HepG2 (cell line): ENCODE results near the gene NEK6. TPM values are rescaled to one million over a fixed set of nuclear protein-coding genes. Genes with fewer than 3 reads are reported as not detected.

Experiments used
- BRD4 ChIP-seq: sonication (generic); formaldehyde crosslinking; IDR thresholded peaks from 2 replicates; pipeline ENCODE4 v1.4.0; 2020; ENCODE audit warnings: missing genetic modification reagents
- DMAP1 ChIP-seq: IDR thresholded peaks from 2 replicates; pipeline ENCODE4 v1.6.1; 2016
- EED ChIP-seq: sonication (generic); formaldehyde crosslinking; IDR thresholded peaks from 2 replicates; pipeline ENCODE4 v1.5.0; 2020; ENCODE audit warnings: mild to moderate bottlenecking, missing genetic modification reagents
- ELF3 ChIP-seq: IDR thresholded peaks from 2 replicates; pipeline ENCODE4 v1.6.1; 2016; ENCODE audit warnings: missing genetic modification reagents, missing compliant biosample characterization
- KDM6A ChIP-seq: IDR thresholded peaks from 2 replicates; pipeline ENCODE4 v1.6.1; 2016; ENCODE audit warnings: low read depth
- KLF11 ChIP-seq: IDR thresholded peaks from 2 replicates; pipeline ENCODE4 v1.6.1; 2016; ENCODE audit warnings: missing compliant biosample characterization
- MLLT10 ChIP-seq: sonication (generic); formaldehyde crosslinking; IDR thresholded peaks from 2 replicates; pipeline ENCODE4 v1.4.0; 2020; ENCODE audit warnings: missing genetic modification reagents
- POGZ ChIP-seq: sonication (generic); formaldehyde crosslinking; IDR thresholded peaks from 2 replicates; pipeline ENCODE4 v1.4.0; 2020; ENCODE audit warnings: mild to moderate bottlenecking, missing genetic modification reagents
- SRY ChIP-seq: sonication (generic); formaldehyde crosslinking; IDR thresholded peaks from 2 replicates; pipeline ENCODE4 v1.8.0; 2022; ENCODE audit warnings: mild to moderate bottlenecking, missing genetic modification reagents
- TCF7 ChIP-seq: sonication (generic); IDR thresholded peaks from 2 replicates; pipeline ENCODE4 v1.6.1; 2016; ENCODE audit warnings: antibody characterized with exemption, low read depth
- ZBTB39 ChIP-seq: sonication (generic); formaldehyde crosslinking; IDR thresholded peaks from 2 replicates; pipeline ENCODE4 v1.5.0; 2020; ENCODE audit warnings: missing genetic modification reagents
- ZKSCAN5 ChIP-seq: sonication (generic); formaldehyde crosslinking; IDR thresholded peaks from 2 replicates; pipeline ENCODE4 v1.5.1; 2020; ENCODE audit warnings: mild to moderate bottlenecking, missing genetic modification reagents
- ZNF12 ChIP-seq: sonication (generic); formaldehyde crosslinking; IDR thresholded peaks from 2 replicates; pipeline ENCODE4 v1.5.0; 2020; ENCODE audit warnings: missing genetic modification reagents
- ZNF282 ChIP-seq: fragments of 450-650 bp; IDR thresholded peaks from 2 replicates; pipeline ENCODE4 v1.6.1; 2018; ENCODE audit not compliant: partially characterized antibody
- ZNF343 ChIP-seq: sonication (generic); formaldehyde crosslinking; IDR thresholded peaks from 2 replicates; pipeline ENCODE4 v1.4.0; 2020; ENCODE audit warnings: mild to moderate bottlenecking, missing genetic modification reagents
- ZNF367 ChIP-seq: sonication (generic); formaldehyde crosslinking; IDR thresholded peaks from 2 replicates; pipeline ENCODE4 v1.4.0; 2020; ENCODE audit warnings: missing genetic modification reagents, borderline replicate concordance
- ZNF382 ChIP-seq: sonication (generic); formaldehyde crosslinking; IDR thresholded peaks from 2 replicates; pipeline ENCODE4 v1.5.0; 2020; ENCODE audit warnings: missing genetic modification reagents, mild to moderate bottlenecking, borderline replicate concordance
- ZNF564 ChIP-seq: sonication (generic); formaldehyde crosslinking; IDR thresholded peaks from 2 replicates; pipeline ENCODE4 v1.8.1; 2023; ENCODE audit warnings: mild to moderate bottlenecking, missing genetic modification reagents
- ZNF629 ChIP-seq: sonication (generic); formaldehyde crosslinking; conservative IDR thresholded peaks from 2 replicates; pipeline ENCODE4 v1.5.0; 2020; ENCODE audit warnings: missing genetic modification reagents
- polyA plus RNA-seq, 8 experiments: library from polyadenylated mRNA; depleted of rRNA in 3 of 8; stranded (reverse) in 7 of 8; unstranded in 1 of 8; fragments of >200 nt; fragmentation: Illumina TruSeq in 4 of 8; extraction: Trizol in 4 of 8; gene quantifications; 2 replicates each; pipeline versions ENCODE4 v1.2.1 to v1.2.3, GENCODE V29; 2011 to 2016; ENCODE audit warnings: low read depth in 4 of 8, missing spikeins in 1 of 8, mixed read lengths in 1 of 8; ENCODE audit not compliant: insufficient read depth in 1 of 8
- total RNA-seq, 5 experiments: library from RNA; depleted of rRNA; stranded (reverse); fragments of >200 nt; fragmentation: Illumina TruSeq; extraction: Trizol; gene quantifications; 2 replicates each; pipeline ENCODE4 v1.2.3, GENCODE V29; 2016; ENCODE audit warnings: low read depth in 1 of 5
- TF ChIP-seq, protein P1 (sequence below): sonication (generic); formaldehyde crosslinking; IDR thresholded peaks from 2 replicates; pipeline ENCODE4 v1.9.0; 2021; ENCODE audit warnings: missing genetic modification reagents, borderline replicate concordance
- TF ChIP-seq, protein P2 (sequence below): sonication (generic); formaldehyde crosslinking; IDR thresholded peaks from 2 replicates; pipeline ENCODE4 v1.4.0; 2020; ENCODE audit warnings: missing genetic modification reagents
- TF ChIP-seq, protein P3 (sequence below): sonication (generic); formaldehyde crosslinking; IDR thresholded peaks from 2 replicates; pipeline ENCODE4 v1.4.0; 2020; ENCODE audit warnings: mild to moderate bottlenecking, missing genetic modification reagents, borderline replicate concordance

Gene NEK6
- total and polyA plus RNA-seq, 2 of the 13 experiments (the other 11 are each of a cell fraction or from before 2014, with no cell fraction given), result 30.4 to 119 TPM

GRCh38 chr9:124263800-124264426 lies 6.2 kb downstream of the NEK6 start (continued):
- TF ChIP-seq TCF7, result no peak
- TF ChIP-seq SRY (CRISPR knock-in tag), result no peak
- no peak for TF ChIP-seq ZNF343 (CRISPR knock-in tag)
- TF ChIP-seq, protein P1, sequence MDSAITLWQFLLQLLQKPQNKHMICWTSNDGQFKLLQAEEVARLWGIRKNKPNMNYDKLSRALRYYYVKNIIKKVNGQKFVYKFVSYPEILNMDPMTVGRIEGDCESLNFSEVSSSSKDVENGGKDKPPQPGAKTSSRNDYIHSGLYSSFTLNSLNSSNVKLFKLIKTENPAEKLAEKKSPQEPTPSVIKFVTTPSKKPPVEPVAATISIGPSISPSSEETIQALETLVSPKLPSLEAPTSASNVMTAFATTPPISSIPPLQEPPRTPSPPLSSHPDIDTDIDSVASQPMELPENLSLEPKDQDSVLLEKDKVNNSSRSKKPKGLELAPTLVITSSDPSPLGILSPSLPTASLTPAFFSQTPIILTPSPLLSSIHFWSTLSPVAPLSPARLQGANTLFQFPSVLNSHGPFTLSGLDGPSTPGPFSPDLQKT (CRISPR knock-in tag), result no peak
- no peak for TF ChIP-seq EED (CRISPR knock-in tag)
- no peak for TF ChIP-seq ZNF564 (CRISPR knock-in tag)
- no peak for TF ChIP-seq ZKSCAN5
- TF ChIP-seq ZNF382 (CRISPR knock-in tag), result no peak
- no peak for TF ChIP-seq KLF11 (CRISPR knock-in tag)
- no peak for TF ChIP-seq DMAP1 (CRISPR knock-in tag)
- TF ChIP-seq ELF3 (CRISPR knock-in tag), result no peak
- TF ChIP-seq MLLT10 (CRISPR knock-in tag), result no peak
- TF ChIP-seq ZNF12 (CRISPR knock-in tag), result no peak
- peak; percentile 83 for TF ChIP-seq ZNF629 (CRISPR knock-in tag)
- TF ChIP-seq POGZ, result no peak
- no peak for TF ChIP-seq KDM6A (CRISPR knock-in tag)
- no peak for TF ChIP-seq ZNF367
- TF ChIP-seq, protein P2, sequence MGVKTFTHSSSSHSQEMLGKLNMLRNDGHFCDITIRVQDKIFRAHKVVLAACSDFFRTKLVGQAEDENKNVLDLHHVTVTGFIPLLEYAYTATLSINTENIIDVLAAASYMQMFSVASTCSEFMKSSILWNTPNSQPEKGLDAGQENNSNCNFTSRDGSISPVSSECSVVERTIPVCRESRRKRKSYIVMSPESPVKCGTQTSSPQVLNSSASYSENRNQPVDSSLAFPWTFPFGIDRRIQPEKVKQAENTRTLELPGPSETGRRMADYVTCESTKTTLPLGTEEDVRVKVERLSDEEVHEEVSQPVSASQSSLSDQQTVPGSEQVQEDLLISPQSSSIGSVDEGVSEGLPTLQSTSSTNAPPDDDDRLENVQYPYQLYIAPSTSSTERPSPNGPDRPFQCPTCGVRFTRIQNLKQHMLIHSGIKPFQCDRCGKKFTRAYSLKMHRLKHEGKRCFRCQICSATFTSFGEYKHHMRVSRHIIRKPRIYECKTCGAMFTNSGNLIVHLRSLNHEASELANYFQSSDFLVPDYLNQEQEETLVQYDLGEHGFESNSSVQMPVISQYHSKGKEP, result no peak
- no peak for TF ChIP-seq ZNF282
- TF ChIP-seq ZBTB39 (CRISPR knock-in tag), result no peak
- TF ChIP-seq BRD4 (CRISPR knock-in tag), result no peak
- TF ChIP-seq, protein P3, sequence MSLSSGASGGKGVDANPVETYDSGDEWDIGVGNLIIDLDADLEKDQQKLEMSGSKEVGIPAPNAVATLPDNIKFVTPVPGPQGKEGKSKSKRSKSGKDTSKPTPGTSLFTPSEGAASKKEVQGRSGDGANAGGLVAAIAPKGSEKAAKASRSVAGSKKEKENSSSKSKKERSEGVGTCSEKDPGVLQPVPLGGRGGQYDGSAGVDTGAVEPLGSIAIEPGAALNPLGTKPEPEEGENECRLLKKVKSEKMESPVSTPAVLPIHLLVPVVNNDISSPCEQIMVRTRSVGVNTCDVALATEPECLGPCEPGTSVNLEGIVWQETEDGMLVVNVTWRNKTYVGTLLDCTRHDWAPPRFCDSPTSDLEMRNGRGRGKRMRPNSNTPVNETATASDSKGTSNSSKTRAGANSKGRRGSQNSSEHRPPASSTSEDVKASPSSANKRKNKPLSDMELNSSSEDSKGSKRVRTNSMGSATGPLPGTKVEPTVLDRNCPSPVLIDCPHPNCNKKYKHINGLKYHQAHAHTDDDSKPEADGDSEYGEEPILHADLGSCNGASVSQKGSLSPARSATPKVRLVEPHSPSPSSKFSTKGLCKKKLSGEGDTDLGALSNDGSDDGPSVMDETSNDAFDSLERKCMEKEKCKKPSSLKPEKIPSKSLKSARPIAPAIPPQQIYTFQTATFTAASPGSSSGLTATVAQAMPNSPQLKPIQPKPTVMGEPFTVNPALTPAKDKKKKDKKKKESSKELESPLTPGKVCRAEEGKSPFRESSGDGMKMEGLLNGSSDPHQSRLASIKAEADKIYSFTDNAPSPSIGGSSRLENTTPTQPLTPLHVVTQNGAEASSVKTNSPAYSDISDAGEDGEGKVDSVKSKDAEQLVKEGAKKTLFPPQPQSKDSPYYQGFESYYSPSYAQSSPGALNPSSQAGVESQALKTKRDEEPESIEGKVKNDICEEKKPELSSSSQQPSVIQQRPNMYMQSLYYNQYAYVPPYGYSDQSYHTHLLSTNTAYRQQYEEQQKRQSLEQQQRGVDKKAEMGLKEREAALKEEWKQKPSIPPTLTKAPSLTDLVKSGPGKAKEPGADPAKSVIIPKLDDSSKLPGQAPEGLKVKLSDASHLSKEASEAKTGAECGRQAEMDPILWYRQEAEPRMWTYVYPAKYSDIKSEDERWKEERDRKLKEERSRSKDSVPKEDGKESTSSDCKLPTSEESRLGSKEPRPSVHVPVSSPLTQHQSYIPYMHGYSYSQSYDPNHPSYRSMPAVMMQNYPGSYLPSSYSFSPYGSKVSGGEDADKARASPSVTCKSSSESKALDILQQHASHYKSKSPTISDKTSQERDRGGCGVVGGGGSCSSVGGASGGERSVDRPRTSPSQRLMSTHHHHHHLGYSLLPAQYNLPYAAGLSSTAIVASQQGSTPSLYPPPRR (CRISPR knock-in tag), result no peak; the same call in 1 of the 2 replicates
